IMR-90 (cell line): Measurements from ENCODE around the gene CDKL5. TPM values are rescaled to one million over a fixed set of nuclear protein-coding genes. Genes with fewer than 3 reads are reported as not detected.

Experiments used
- ATAC-seq: fragments of 200-7000 bp; cut with Tn5 transposase; 2 replicates; pipeline ENCODE4 v1.9.1; 2020; ENCODE audit warnings: low read depth, mild to moderate bottlenecking, moderate library complexity
- BruUV-seq: library from RNA; stranded (reverse); fragments of 400-500 nt; replicated peaks from 2 replicates; lab custom pipeline; 2021; lab: Mats Ljungman, UMichigan
- CTCF ChIA-PET: fragments of 300-600 bp; formaldehyde crosslinking; extraction: SDS; loops from one replicate; lab custom pipeline; 2021; ENCODE audit warnings: antibody characterized with exemption; lab: Yijun Ruan, JAX
- POLR2A ChIA-PET: fragments of 300-600 bp; sonication (Branson Sonifier 250); formaldehyde crosslinking; loops from one replicate; lab custom pipeline; 2022; ENCODE audit warnings: antibody characterized with exemption; ENCODE audit not compliant: unreplicated experiment; lab: Charles Lee
- DNase-seq: peaks from one replicate; pipeline ENCODE4 v3.0.0; 2013
- H2AFZ ChIP-seq: replicated peaks from 2 replicates; pipeline ENCODE3; 2013; ENCODE audit warnings: low read length, mild to moderate bottlenecking; ENCODE audit not compliant: poor library complexity
- H2AK5ac ChIP-seq: 2 replicates; pipeline ENCODE4 v1.6.1; 2013; ENCODE audit warnings: low read depth, low read length, inconsistent platforms
- H2AK9ac ChIP-seq: replicated peaks from 2 replicates; pipeline ENCODE3; 2013; ENCODE audit warnings: mild to moderate bottlenecking, low read depth, low read length, moderate library complexity; ENCODE audit not compliant: poor library complexity
- H2BK120ac ChIP-seq: 2 replicates; pipeline ENCODE4 v1.6.1; 2013; ENCODE audit warnings: low read depth, low read length, inconsistent platforms
- H2BK15ac ChIP-seq: 3 replicates; pipeline ENCODE4 v1.6.1; 2013; ENCODE audit warnings: low read depth, low read length, inconsistent platforms
- H2BK20ac ChIP-seq: 2 replicates; pipeline ENCODE4 v1.6.1; 2013; ENCODE audit warnings: low read depth, mild to moderate bottlenecking, inconsistent platforms, low read length, moderate library complexity
- H2BK5ac ChIP-seq: 2 replicates; pipeline ENCODE4 v1.6.1; 2013; ENCODE audit warnings: mild to moderate bottlenecking, low read depth, low read length, inconsistent platforms; ENCODE audit not compliant: poor library complexity, severe bottlenecking
- H3K14ac ChIP-seq: replicated peaks from 2 replicates; pipeline ENCODE4 v1.6.1; 2013; ENCODE audit warnings: low read depth, low read length, inconsistent platforms
- H3K18ac ChIP-seq: 2 replicates; pipeline ENCODE4 v1.6.1; 2013; ENCODE audit warnings: low read depth, low read length, control low read depth
- H3K23ac ChIP-seq: 2 replicates; pipeline ENCODE4 v1.6.1; 2013; ENCODE audit warnings: low read depth, low read length, inconsistent platforms
- H3K27ac ChIP-seq: 2 replicates; pipeline ENCODE4 v1.5.1; 2013; ENCODE audit warnings: mild to moderate bottlenecking, control low read depth, low read length; ENCODE audit not compliant: insufficient read depth
- H3K27me3 ChIP-seq: 2 replicates; pipeline ENCODE4 v1.6.1; 2013; ENCODE audit warnings: low read length; ENCODE audit not compliant: control insufficient read depth, insufficient read depth
- H3K36me3 ChIP-seq: 2 replicates; pipeline ENCODE4 v1.6.1; 2013; ENCODE audit warnings: low read length, mixed read lengths; ENCODE audit not compliant: control insufficient read depth, insufficient read depth
- H3K4ac ChIP-seq: 2 replicates; pipeline ENCODE4 v1.6.1; 2013; ENCODE audit warnings: low read depth, low read length, inconsistent platforms
- H3K4me1 ChIP-seq: 2 replicates; pipeline ENCODE4 v1.6.1; 2013; ENCODE audit warnings: low read length, mixed read lengths; ENCODE audit not compliant: control insufficient read depth, insufficient read depth
- H3K4me2 ChIP-seq: 2 replicates; pipeline ENCODE4 v1.6.1; 2013; ENCODE audit warnings: low read depth, mild to moderate bottlenecking, control low read depth, low read length, moderate library complexity
- H3K4me3 ChIP-seq: 2 replicates; pipeline ENCODE4 v1.5.1; 2013; ENCODE audit warnings: low read depth, mild to moderate bottlenecking, control low read depth, low read length, moderate library complexity; ENCODE audit not compliant: insufficient read depth
- H3K56ac ChIP-seq: 2 replicates; pipeline ENCODE4 v1.6.1; 2013; ENCODE audit warnings: low read length, inconsistent platforms; ENCODE audit not compliant: insufficient read depth; ENCODE audit errors: extremely low read depth
- H3K79me1 ChIP-seq, 2 experiments: 2 replicates each; pipeline ENCODE4 v1.6.1; 2013; ENCODE audit warnings: low read length in 2 of 2, inconsistent platforms in 1 of 2, low read depth in 1 of 2
- H3K9ac ChIP-seq: 2 replicates; pipeline ENCODE4 v1.6.1; 2013; ENCODE audit warnings: low read depth, low read length, control low read depth
- H3K9me1 ChIP-seq: 2 replicates; pipeline ENCODE4 v1.6.1; 2013; ENCODE audit warnings: low read length, inconsistent platforms; ENCODE audit not compliant: insufficient read depth
- H3K9me3 ChIP-seq: 2 replicates; pipeline ENCODE4 v1.6.1; 2013; ENCODE audit warnings: low read length; ENCODE audit not compliant: control insufficient read depth, insufficient read depth
- H4K20me1 ChIP-seq: 2 replicates; pipeline ENCODE4 v1.6.1; 2013; ENCODE audit warnings: low read length, inconsistent platforms; ENCODE audit not compliant: insufficient read depth
- H4K5ac ChIP-seq: 2 replicates; pipeline ENCODE4 v1.6.1; 2013; ENCODE audit warnings: mild to moderate bottlenecking, low read depth, low read length, control low read depth
- H4K8ac ChIP-seq, 2 experiments: 2 replicates each; pipeline ENCODE4 v1.6.1; 2013; ENCODE audit warnings: low read depth in 2 of 2, low read length in 2 of 2, control low read depth in 1 of 2, inconsistent platforms in 1 of 2
- H4K91ac ChIP-seq: 2 replicates; pipeline ENCODE4 v1.6.1; 2013; ENCODE audit warnings: low read depth, low read length, inconsistent platforms; ENCODE audit not compliant: insufficient read depth
- BHLHE40 ChIP-seq: fragments of 150-350 bp; IDR thresholded peaks from 2 replicates; pipeline ENCODE4 v1.6.1; 2016; ENCODE audit warnings: mild to moderate bottlenecking, low read depth, low read length
- CEBPB ChIP-seq: IDR thresholded peaks from 2 replicates; pipeline ENCODE4 v1.6.1; 2012; ENCODE audit warnings: low read depth, low read length, improper control_type of control experiment
- CHD1 ChIP-seq: IDR thresholded peaks from 2 replicates; pipeline ENCODE4 v1.6.1; 2012; ENCODE audit warnings: low read depth, low read length, improper control_type of control experiment
- CTCF ChIP-seq: conservative IDR thresholded peaks from 2 replicates; pipeline ENCODE4 v1.5.1; 2012; ENCODE audit warnings: mild to moderate bottlenecking, low read depth, low read length, improper control_type of control experiment
- ELK1 ChIP-seq: fragments of 150-350 bp; IDR thresholded peaks from 2 replicates; pipeline ENCODE4 v1.6.1; 2016; ENCODE audit warnings: low read depth, mild to moderate bottlenecking, low read length, moderate library complexity, borderline replicate concordance
- FOS ChIP-seq: fragments of 150-350 bp; IDR thresholded peaks from 2 replicates; pipeline ENCODE4 v1.6.1; 2016; ENCODE audit warnings: low read depth, low read length
- MAFK ChIP-seq: IDR thresholded peaks from 2 replicates; pipeline ENCODE4 v1.6.1; 2012; ENCODE audit warnings: low read depth, low read length, improper control_type of control experiment
- MAZ ChIP-seq: IDR thresholded peaks from 2 replicates; pipeline ENCODE4 v1.6.1; 2012; ENCODE audit warnings: low read depth, mild to moderate bottlenecking, low read length, improper control_type of control experiment, moderate library complexity, borderline replicate concordance
- MXI1 ChIP-seq: IDR thresholded peaks from 2 replicates; pipeline ENCODE4 v1.6.1; 2012; ENCODE audit warnings: low read depth, mild to moderate bottlenecking, low read length, moderate library complexity, borderline replicate concordance
- NFE2L2 ChIP-seq: fragments of 150-350 bp; IDR thresholded peaks from 2 replicates; pipeline ENCODE4 v1.6.1; 2016; ENCODE audit warnings: low read depth, mild to moderate bottlenecking, low read length
- POLR2A ChIP-seq: IDR thresholded peaks from 2 replicates; pipeline ENCODE4 v1.6.1; 2012; ENCODE audit warnings: mild to moderate bottlenecking, low read depth, low read length
- RAD21 ChIP-seq: IDR thresholded peaks from 2 replicates; pipeline ENCODE4 v1.6.1; 2012; ENCODE audit warnings: low read length, improper control_type of control experiment
- RCOR1 ChIP-seq: IDR thresholded peaks from 2 replicates; pipeline ENCODE4 v1.6.1; 2012; ENCODE audit warnings: mild to moderate bottlenecking, low read length, improper control_type of control experiment; ENCODE audit not compliant: insufficient replicate concordance
- RFX5 ChIP-seq: IDR thresholded peaks from 2 replicates; pipeline ENCODE4 v1.8.0; 2012; ENCODE audit warnings: low read depth, mild to moderate bottlenecking, low read length, moderate library complexity
- SMC3 ChIP-seq: fragments of 150-350 bp; IDR thresholded peaks from 2 replicates; pipeline ENCODE4 v1.6.1; 2016; ENCODE audit warnings: low read depth, mild to moderate bottlenecking, antibody characterized with exemption, low read length, moderate library complexity
- USF2 ChIP-seq: fragments of 150-350 bp; IDR thresholded peaks from 2 replicates; pipeline ENCODE4 v1.6.1; 2017; ENCODE audit warnings: mild to moderate bottlenecking, antibody characterized with exemption, low read length, low read depth
- WGBS, 2 experiments: methylation state at CpG; one replicate each; pipeline versions ENCODE4 v1.1.5 to v1.1.7; 2013; ENCODE audit warnings: missing lambda C conversion rate in 2 of 2; ENCODE audit not compliant: insufficient read length in 1 of 2; ENCODE audit errors: extremely low coverage in 2 of 2; 5-methylcytosine and 5-hydroxymethylcytosine counted together
- dilution Hi-C: fragments of 300-500 bp; cut with HindIII; formaldehyde crosslinking; loops from one replicate; pipeline ENCODE4 v1.14.3; 2018; ENCODE audit warnings: low sequenced_read_pairs; ENCODE audit not compliant: unreplicated experiment
- in situ Hi-C: fragments of 300-500 bp; cut with MboI; formaldehyde crosslinking; loops from 3 replicates; pipeline ENCODE4 v1.14.3; 2019; ENCODE audit warnings: low sequenced_read_pairs, inconsistent platforms, mixed read lengths
- intact Hi-C: fragments of 100-400 bp; cut with micrococcal nuclease; formaldehyde crosslinking; loops from 2 replicates; pipeline ENCODE4 v1.10.0; 2022
- polyA plus RNA-seq, 3 experiments: library from polyadenylated mRNA; depleted of rRNA; stranded (reverse); fragments of >200 nt; gene quantifications; 2 replicates each; pipeline ENCODE4 v1.2.3, GENCODE V29; 2012; ENCODE audit warnings: low replicate concordance in 1 of 3
- total RNA-seq: library from RNA; depleted of rRNA; stranded (reverse); fragments of >200 nt; gene quantifications from 2 replicates; pipeline ENCODE4 v1.2.3, GENCODE V29; 2012

Gene CDKL5
- total and polyA plus RNA-seq, 2 of the 4 experiments (the other 2 are of a cell fraction) = 3.5 to 9.7 TPM

- H3K9ac ChIP-seq = no peak overlapping the region
- no peak overlapping the region for H3K4ac ChIP-seq
- H2BK5ac ChIP-seq = no peak overlapping the region
- no peaks in the 10 kb centered on the region for H3K9me1 ChIP-seq
- no peak for ATAC-seq
- H2AK5ac ChIP-seq = no peak overlapping the region
- H3K56ac ChIP-seq = no peak overlapping the region
- TF ChIP-seq CEBPB (no peak), USF2 (no peak), CTCF (no peak), POLR2A (no peak), BHLHE40 (no peak), MAFK (no peak), FOS (no peak), MXI1 (no peak), SMC3 (no peak), NFE2L2 (no peak), RFX5 (no peak), CHD1 (no peak), RAD21 (no peak), RCOR1 (no peak), ELK1 (no peak), MAZ (no peak)
- no peaks in the 10 kb centered on the region; the same call in 1 of the 2 replicates for H4K20me1 ChIP-seq
- H3K14ac ChIP-seq = no peak overlapping the region
- dilution Hi-C loops (no loop called here), in situ Hi-C loops (no loop called here), intact Hi-C loops (no loop called here)
- no peaks in the 10 kb centered on the region; the same call in 1 of the 2 replicates for H3K4me1 ChIP-seq
- H4K5ac ChIP-seq = no peak overlapping the region
- DNase-seq = no peak
- H3K79me1 ChIP-seq = peaks cover 0 to 14% of the 10 kb centered on the region in 2 experiments; a peak in 1 of 4 replicates
- H2BK120ac ChIP-seq = no peak overlapping the region
- H4K8ac ChIP-seq = no peak overlapping the region
- no TSS peak for BruUV-seq
- no peak overlapping the region for H3K4me2 ChIP-seq
- H2BK15ac ChIP-seq = no peak overlapping the region
- POLR2A ChIA-PET = no interaction called here
- H3K4me3 ChIP-seq = no peak overlapping the region
- H3K23ac ChIP-seq = no peak overlapping the region
- WGBS, 2 experiments = no CpG with 5 or more reads among the region's 1 CpG
- no peak overlapping the region for H2AFZ ChIP-seq
- no peak overlapping the region for H3K27ac ChIP-seq
- H3K27me3 ChIP-seq = no peaks in the 10 kb centered on the region
- H3K36me3 ChIP-seq = no peaks in the 10 kb centered on the region
- no peak overlapping the region for H2BK20ac ChIP-seq
- CTCF ChIA-PET = no interaction called here
- H3K18ac ChIP-seq = no peak overlapping the region
- H3K9me3 ChIP-seq = no peaks in the 10 kb centered on the region
- H4K91ac ChIP-seq = no peak overlapping the region
- H2AK9ac ChIP-seq = no peak overlapping the region
Observed at GRCh38 chrX:18461431-18461830, 36.0 kb downstream of the CDKL5 start.
